ENCODE measurements around the gene VRK3.

GRCh38 chr19:49968279-49968922 is 56.8 kb downstream of the VRK3 start:
- TF ChIP-seq, protein P1, sequence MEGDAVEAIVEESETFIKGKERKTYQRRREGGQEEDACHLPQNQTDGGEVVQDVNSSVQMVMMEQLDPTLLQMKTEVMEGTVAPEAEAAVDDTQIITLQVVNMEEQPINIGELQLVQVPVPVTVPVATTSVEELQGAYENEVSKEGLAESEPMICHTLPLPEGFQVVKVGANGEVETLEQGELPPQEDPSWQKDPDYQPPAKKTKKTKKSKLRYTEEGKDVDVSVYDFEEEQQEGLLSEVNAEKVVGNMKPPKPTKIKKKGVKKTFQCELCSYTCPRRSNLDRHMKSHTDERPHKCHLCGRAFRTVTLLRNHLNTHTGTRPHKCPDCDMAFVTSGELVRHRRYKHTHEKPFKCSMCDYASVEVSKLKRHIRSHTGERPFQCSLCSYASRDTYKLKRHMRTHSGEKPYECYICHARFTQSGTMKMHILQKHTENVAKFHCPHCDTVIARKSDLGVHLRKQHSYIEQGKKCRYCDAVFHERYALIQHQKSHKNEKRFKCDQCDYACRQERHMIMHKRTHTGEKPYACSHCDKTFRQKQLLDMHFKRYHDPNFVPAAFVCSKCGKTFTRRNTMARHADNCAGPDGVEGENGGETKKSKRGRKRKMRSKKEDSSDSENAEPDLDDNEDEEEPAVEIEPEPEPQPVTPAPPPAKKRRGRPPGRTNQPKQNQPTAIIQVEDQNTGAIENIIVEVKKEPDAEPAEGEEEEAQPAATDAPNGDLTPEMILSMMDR (IDR thresholded peaks at IDR 0.05) = no peak
- no peak for TF ChIP-seq MAZ (IDR thresholded peaks at IDR 0.05; ENCODE audit: borderline replicate concordance, low read depth, low read length)
- TF ChIP-seq POLR2A (IDR thresholded peaks at IDR 0.05; ENCODE audit: low read length) = no peak
- TF ChIP-seq POLR2AphosphoS2 (conservative IDR thresholded peaks at IDR 0.05; ENCODE audit: low read length) = no peak
- TF ChIP-seq FOSB (CRISPR knock-in tag; IDR thresholded peaks at IDR 0.05) = no peak
- TF ChIP-seq, protein P2, sequence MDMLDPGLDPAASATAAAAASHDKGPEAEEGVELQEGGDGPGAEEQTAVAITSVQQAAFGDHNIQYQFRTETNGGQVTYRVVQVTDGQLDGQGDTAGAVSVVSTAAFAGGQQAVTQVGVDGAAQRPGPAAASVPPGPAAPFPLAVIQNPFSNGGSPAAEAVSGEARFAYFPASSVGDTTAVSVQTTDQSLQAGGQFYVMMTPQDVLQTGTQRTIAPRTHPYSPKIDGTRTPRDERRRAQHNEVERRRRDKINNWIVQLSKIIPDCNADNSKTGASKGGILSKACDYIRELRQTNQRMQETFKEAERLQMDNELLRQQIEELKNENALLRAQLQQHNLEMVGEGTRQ (IDR thresholded peaks at IDR 0.05) = no peak
- no peak for TF ChIP-seq RFX5 (IDR thresholded peaks at IDR 0.05)
- TF ChIP-seq EHMT2 (IDR thresholded peaks at IDR 0.05; ENCODE audit: low read depth) = no peak
- no peak for TF ChIP-seq REST (IDR thresholded peaks at IDR 0.05)
- TF ChIP-seq, protein P3, sequence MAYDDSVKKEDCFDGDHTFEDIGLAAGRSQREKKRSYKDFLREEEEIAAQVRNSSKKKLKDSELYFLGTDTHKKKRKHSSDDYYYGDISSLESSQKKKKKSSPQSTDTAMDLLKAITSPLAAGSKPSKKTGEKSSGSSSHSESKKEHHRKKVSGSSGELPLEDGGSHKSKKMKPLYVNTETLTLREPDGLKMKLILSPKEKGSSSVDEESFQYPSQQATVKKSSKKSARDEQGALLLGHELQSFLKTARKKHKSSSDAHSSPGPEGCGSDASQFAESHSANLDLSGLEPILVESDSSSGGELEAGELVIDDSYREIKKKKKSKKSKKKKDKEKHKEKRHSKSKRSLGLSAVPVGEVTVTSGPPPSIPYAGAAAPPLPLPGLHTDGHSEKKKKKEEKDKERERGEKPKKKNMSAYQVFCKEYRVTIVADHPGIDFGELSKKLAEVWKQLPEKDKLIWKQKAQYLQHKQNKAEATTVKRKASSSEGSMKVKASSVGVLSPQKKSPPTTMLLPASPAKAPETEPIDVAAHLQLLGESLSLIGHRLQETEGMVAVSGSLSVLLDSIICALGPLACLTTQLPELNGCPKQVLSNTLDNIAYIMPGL (CRISPR knock-in tag; IDR thresholded peaks at IDR 0.05; ENCODE audit: borderline replicate concordance) = no peak
- TF ChIP-seq SMC3 (IDR thresholded peaks at IDR 0.05) = no peak
- TF ChIP-seq BHLHE40 (IDR thresholded peaks at IDR 0.05; ENCODE audit: low read depth, low read length) = no peak
